ENCODE measurements around the gene RIC8B.
"Not testable (repeated sequence)": the region's sequence is repeated elsewhere in the genome, so short reads cannot be mapped to it uniquely, and the experiment has no call there.

DNA sequence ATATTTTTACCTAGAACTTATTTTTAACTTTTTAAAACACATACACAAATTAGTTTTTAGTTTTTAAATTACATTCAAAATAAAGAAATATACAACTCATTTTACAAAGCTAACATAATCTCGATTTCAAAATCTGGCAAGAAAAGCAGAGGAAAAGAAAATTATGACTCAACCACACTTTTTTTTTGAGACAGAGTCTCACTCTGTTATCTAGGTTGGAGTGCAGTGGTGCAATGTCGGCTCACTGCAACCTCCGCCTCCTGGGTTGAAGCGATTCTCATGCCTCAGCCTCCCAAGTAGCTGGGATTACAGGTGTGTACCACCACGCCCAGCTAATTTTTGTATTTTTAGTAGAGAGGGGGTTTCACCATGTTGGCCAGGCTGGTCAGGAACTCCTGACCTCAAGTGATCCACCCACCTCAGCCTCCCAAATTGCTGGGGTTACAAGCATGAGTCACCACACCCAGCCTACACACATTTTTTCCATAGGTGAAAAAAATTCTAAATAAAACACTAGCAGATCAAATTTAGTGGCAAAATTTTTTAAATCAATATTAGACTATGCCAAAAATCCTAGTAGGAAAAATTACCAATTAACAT is 47.8 kb upstream of the RIC8B start:
- TF ChIP-seq, protein P1, sequence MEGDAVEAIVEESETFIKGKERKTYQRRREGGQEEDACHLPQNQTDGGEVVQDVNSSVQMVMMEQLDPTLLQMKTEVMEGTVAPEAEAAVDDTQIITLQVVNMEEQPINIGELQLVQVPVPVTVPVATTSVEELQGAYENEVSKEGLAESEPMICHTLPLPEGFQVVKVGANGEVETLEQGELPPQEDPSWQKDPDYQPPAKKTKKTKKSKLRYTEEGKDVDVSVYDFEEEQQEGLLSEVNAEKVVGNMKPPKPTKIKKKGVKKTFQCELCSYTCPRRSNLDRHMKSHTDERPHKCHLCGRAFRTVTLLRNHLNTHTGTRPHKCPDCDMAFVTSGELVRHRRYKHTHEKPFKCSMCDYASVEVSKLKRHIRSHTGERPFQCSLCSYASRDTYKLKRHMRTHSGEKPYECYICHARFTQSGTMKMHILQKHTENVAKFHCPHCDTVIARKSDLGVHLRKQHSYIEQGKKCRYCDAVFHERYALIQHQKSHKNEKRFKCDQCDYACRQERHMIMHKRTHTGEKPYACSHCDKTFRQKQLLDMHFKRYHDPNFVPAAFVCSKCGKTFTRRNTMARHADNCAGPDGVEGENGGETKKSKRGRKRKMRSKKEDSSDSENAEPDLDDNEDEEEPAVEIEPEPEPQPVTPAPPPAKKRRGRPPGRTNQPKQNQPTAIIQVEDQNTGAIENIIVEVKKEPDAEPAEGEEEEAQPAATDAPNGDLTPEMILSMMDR (IDR thresholded peaks at IDR 0.05): not testable (repeated sequence)
- not testable (repeated sequence) for TF ChIP-seq POLR2A (IDR thresholded peaks at IDR 0.05)

Data from sigmoid colon (tissue), 3 donors.